ENCODE data around the gene INO80D.
"Not testable (repeated sequence)": the region's sequence is repeated elsewhere in the genome, so short reads cannot be mapped to it uniquely, and the experiment has no call there.

The INO80D gene

GRCh38 chr2:206056286-206056685 lies 29.7 kb downstream of the INO80D start:
- no peak overlapping the region for H3K4me3 ChIP-seq (ENCODE audit: extremely low read depth, insufficient read depth, low read length, poor library complexity, severe bottlenecking)
- H3K27ac ChIP-seq (ENCODE audit: low read depth, low read length, severe bottlenecking), result no peak overlapping the region
- 92 to 100% methylated on average over 4 to 6 of the region's 8 CpGs for WGBS, 2 experiments (ENCODE audit: insufficient coverage in 2 of 2)
- no peaks in the 10 kb centered on the region for H3K4me1 ChIP-seq (ENCODE audit: control insufficient read depth, insufficient read depth, low read length, poor library complexity, severe bottlenecking)
- no peaks in the 10 kb centered on the region for H3K9me3 ChIP-seq (ENCODE audit: control insufficient read depth, low read length)
- peaks cover 51% of the 10 kb centered on the region for H3K36me3 ChIP-seq (ENCODE audit: control insufficient read depth, insufficient read depth, low read length)

- Histone ChIP-seq H3K27ac (ENCODE audit: low read depth, low read length, severe bottlenecking) (no peak overlapping the region), H3K9me3 (ENCODE audit: control insufficient read depth, low read length) (no peaks in the 10 kb centered on the region), H3K4me1 (ENCODE audit: control insufficient read depth, insufficient read depth, low read length, poor library complexity, severe bottlenecking) (no peaks in the 10 kb centered on the region), H3K4me3 (ENCODE audit: extremely low read depth, insufficient read depth, low read length, poor library complexity, severe bottlenecking) (no peak overlapping the region), H3K36me3 (ENCODE audit: control insufficient read depth, insufficient read depth, low read length) (peaks cover 46% of the 10 kb centered on the region)
- no CpG with 5 or more reads among the region's 3 CpGs for WGBS, 2 experiments (ENCODE audit: insufficient coverage in 2 of 2)
These were observed 31.0 kb downstream of the INO80D start for GRCh38 chr2:206054952-206055351.

- Histone ChIP-seq H3K36me3 (ENCODE audit: control insufficient read depth, insufficient read depth, low read length) (peaks cover 36% of the 10 kb centered on the region), H3K4me3 (ENCODE audit: extremely low read depth, insufficient read depth, low read length, poor library complexity, severe bottlenecking) (no peak overlapping the region), H3K27ac (ENCODE audit: low read depth, low read length, severe bottlenecking) (no peak overlapping the region), H3K4me1 (ENCODE audit: control insufficient read depth, insufficient read depth, low read length, poor library complexity, severe bottlenecking) (no peaks in the 10 kb centered on the region), H3K9me3 (ENCODE audit: control insufficient read depth, low read length) (no peaks in the 10 kb centered on the region)
- 68 to 75% methylated on average over 4 of the region's 6 CpGs for WGBS, 2 experiments (ENCODE audit: insufficient coverage in 2 of 2)
These were observed 34.1 kb downstream of the INO80D start for GRCh38 chr2:206051912-206052311.

GRCh38 chr2:206049392-206049791 lies 36.6 kb downstream of the INO80D start:
- 100% methylated on average over 1 of the region's 1 CpG; no CpG with 5 or more reads in 1 of the 2 experiments for WGBS, 2 experiments (ENCODE audit: insufficient coverage in 2 of 2)
- peaks cover 29% of the 10 kb centered on the region for H3K36me3 ChIP-seq (ENCODE audit: control insufficient read depth, insufficient read depth, low read length)
- no peaks in the 10 kb centered on the region for H3K9me3 ChIP-seq (ENCODE audit: control insufficient read depth, low read length)
- no peaks in the 10 kb centered on the region for H3K4me1 ChIP-seq (ENCODE audit: control insufficient read depth, insufficient read depth, low read length, poor library complexity, severe bottlenecking)
- no peak overlapping the region for H3K4me3 ChIP-seq (ENCODE audit: extremely low read depth, insufficient read depth, low read length, poor library complexity, severe bottlenecking)
- no peak overlapping the region for H3K27ac ChIP-seq (ENCODE audit: low read depth, low read length, severe bottlenecking)

- Histone ChIP-seq H3K36me3 (ENCODE audit: control insufficient read depth, insufficient read depth, low read length) (peaks cover 42% of the 10 kb centered on the region), H3K4me3 (ENCODE audit: extremely low read depth, insufficient read depth, low read length, poor library complexity, severe bottlenecking) (no peak overlapping the region), H3K4me1 (ENCODE audit: control insufficient read depth, insufficient read depth, low read length, poor library complexity, severe bottlenecking) (no peaks in the 10 kb centered on the region), H3K27ac (ENCODE audit: low read depth, low read length, severe bottlenecking) (no peak overlapping the region), H3K9me3 (ENCODE audit: control insufficient read depth, low read length) (no peaks in the 10 kb centered on the region)
- no CpG with 5 or more reads among the region's 1 CpG for WGBS, 2 experiments (ENCODE audit: insufficient coverage in 2 of 2)
These were observed 40.7 kb downstream of the INO80D start for GRCh38 chr2:206045251-206045650.

- Histone ChIP-seq H3K4me3 (ENCODE audit: extremely low read depth, insufficient read depth, low read length, poor library complexity, severe bottlenecking) (no peak overlapping the region), H3K36me3 (ENCODE audit: control insufficient read depth, insufficient read depth, low read length) (peaks cover 51% of the 10 kb centered on the region), H3K27ac (ENCODE audit: low read depth, low read length, severe bottlenecking) (no peak overlapping the region), H3K9me3 (ENCODE audit: control insufficient read depth, low read length) (no peaks in the 10 kb centered on the region), H3K4me1 (ENCODE audit: control insufficient read depth, insufficient read depth, low read length, poor library complexity, severe bottlenecking) (peaks cover 4% of the 10 kb centered on the region)
- 100% methylated on average over 2 to 4 of the region's 5 CpGs for WGBS, 2 experiments (ENCODE audit: insufficient coverage in 2 of 2)
These were observed 45.4 kb downstream of the INO80D start for GRCh38 chr2:206040525-206040924.

GRCh38 chr2:206035393-206035792 lies 50.6 kb downstream of the INO80D start:
- H3K4me1 ChIP-seq (ENCODE audit: control insufficient read depth, insufficient read depth, low read length, poor library complexity, severe bottlenecking); H3K27ac ChIP-seq (ENCODE audit: low read depth, low read length, severe bottlenecking); H3K9me3 ChIP-seq (ENCODE audit: control insufficient read depth, low read length); H3K4me3 ChIP-seq (ENCODE audit: extremely low read depth, insufficient read depth, low read length, poor library complexity, severe bottlenecking): not testable (repeated sequence)
- WGBS, 2 experiments (ENCODE audit: insufficient coverage in 2 of 2), result 86% methylated on average over 1 of the region's 3 CpGs; no CpG with 5 or more reads in 1 of the 2 experiments
- H3K36me3 ChIP-seq (ENCODE audit: control insufficient read depth, insufficient read depth, low read length), result peaks cover 35% of the 10 kb centered on the region

- no CpG with 5 or more reads among the region's 1 CpG for WGBS, 2 experiments (ENCODE audit: insufficient coverage in 2 of 2)
- not testable (repeated sequence) for H3K4me3 ChIP-seq (ENCODE audit: extremely low read depth, insufficient read depth, low read length, poor library complexity, severe bottlenecking); H3K9me3 ChIP-seq (ENCODE audit: control insufficient read depth, low read length); H3K4me1 ChIP-seq (ENCODE audit: control insufficient read depth, insufficient read depth, low read length, poor library complexity, severe bottlenecking); H3K27ac ChIP-seq (ENCODE audit: low read depth, low read length, severe bottlenecking)
- peaks cover 16% of the 10 kb centered on the region for H3K36me3 ChIP-seq (ENCODE audit: control insufficient read depth, insufficient read depth, low read length)
These were observed 52.5 kb downstream of the INO80D start for GRCh38 chr2:206033452-206033851.

- H3K4me1 ChIP-seq (ENCODE audit: control insufficient read depth, insufficient read depth, low read length, poor library complexity, severe bottlenecking), result peaks cover 3% of the 10 kb centered on the region
- no peak overlapping the region for H3K4me3 ChIP-seq (ENCODE audit: extremely low read depth, insufficient read depth, low read length, poor library complexity, severe bottlenecking)
- no peak overlapping the region for H3K27ac ChIP-seq (ENCODE audit: low read depth, low read length, severe bottlenecking)
- no peaks in the 10 kb centered on the region for H3K9me3 ChIP-seq (ENCODE audit: control insufficient read depth, low read length)
- H3K36me3 ChIP-seq (ENCODE audit: control insufficient read depth, insufficient read depth, low read length), result peaks cover 15% of the 10 kb centered on the region
- 94% methylated on average over 4 to 7 of the region's 8 CpGs for WGBS, 2 experiments (ENCODE audit: insufficient coverage in 2 of 2)
These were observed 53.9 kb downstream of the INO80D start for GRCh38 chr2:206031950-206032567.

GRCh38 chr2:206031162-206031784 lies 54.7 kb downstream of the INO80D start:
- peaks cover 3% of the 10 kb centered on the region for H3K4me1 ChIP-seq (ENCODE audit: control insufficient read depth, insufficient read depth, low read length, poor library complexity, severe bottlenecking)
- no peak overlapping the region for H3K4me3 ChIP-seq (ENCODE audit: extremely low read depth, insufficient read depth, low read length, poor library complexity, severe bottlenecking)
- no peak overlapping the region for H3K27ac ChIP-seq (ENCODE audit: low read depth, low read length, severe bottlenecking)
- 82 to 84% methylated on average over 9 of the region's 11 CpGs for WGBS, 2 experiments (ENCODE audit: insufficient coverage in 2 of 2)
- no peaks in the 10 kb centered on the region for H3K9me3 ChIP-seq (ENCODE audit: control insufficient read depth, low read length)
- peaks cover 7% of the 10 kb centered on the region for H3K36me3 ChIP-seq (ENCODE audit: control insufficient read depth, insufficient read depth, low read length)

GRCh38 chr2:206028101-206028500 lies 57.9 kb downstream of the INO80D start:
- WGBS, 2 experiments (ENCODE audit: insufficient coverage in 2 of 2), result 90 to 92% methylated on average over 7 to 8 of the region's 10 CpGs
- Histone ChIP-seq H3K9me3 (ENCODE audit: control insufficient read depth, low read length) (no peaks in the 10 kb centered on the region), H3K27ac (ENCODE audit: low read depth, low read length, severe bottlenecking) (no peak overlapping the region), H3K4me1 (ENCODE audit: control insufficient read depth, insufficient read depth, low read length, poor library complexity, severe bottlenecking) (peaks cover 3% of the 10 kb centered on the region), H3K36me3 (ENCODE audit: control insufficient read depth, insufficient read depth, low read length) (peaks cover 9% of the 10 kb centered on the region), H3K4me3 (ENCODE audit: extremely low read depth, insufficient read depth, low read length, poor library complexity, severe bottlenecking) (no peak overlapping the region)
